ENCODE measurements around the gene SOCS1. TPM values are rescaled to one million over a fixed set of nuclear protein-coding genes. Genes with fewer than 3 reads are reported as not detected.
A peak's percentile ranks its signal among the peaks of the same experiment; 100 is the strongest.

The SOCS1 gene
- total and polyA plus RNA-seq, 2 of the 8 experiments (the other 6 are each of a cell fraction or from before 2014, with no cell fraction given) = 21.0 to 48.9 TPM

DNA sequence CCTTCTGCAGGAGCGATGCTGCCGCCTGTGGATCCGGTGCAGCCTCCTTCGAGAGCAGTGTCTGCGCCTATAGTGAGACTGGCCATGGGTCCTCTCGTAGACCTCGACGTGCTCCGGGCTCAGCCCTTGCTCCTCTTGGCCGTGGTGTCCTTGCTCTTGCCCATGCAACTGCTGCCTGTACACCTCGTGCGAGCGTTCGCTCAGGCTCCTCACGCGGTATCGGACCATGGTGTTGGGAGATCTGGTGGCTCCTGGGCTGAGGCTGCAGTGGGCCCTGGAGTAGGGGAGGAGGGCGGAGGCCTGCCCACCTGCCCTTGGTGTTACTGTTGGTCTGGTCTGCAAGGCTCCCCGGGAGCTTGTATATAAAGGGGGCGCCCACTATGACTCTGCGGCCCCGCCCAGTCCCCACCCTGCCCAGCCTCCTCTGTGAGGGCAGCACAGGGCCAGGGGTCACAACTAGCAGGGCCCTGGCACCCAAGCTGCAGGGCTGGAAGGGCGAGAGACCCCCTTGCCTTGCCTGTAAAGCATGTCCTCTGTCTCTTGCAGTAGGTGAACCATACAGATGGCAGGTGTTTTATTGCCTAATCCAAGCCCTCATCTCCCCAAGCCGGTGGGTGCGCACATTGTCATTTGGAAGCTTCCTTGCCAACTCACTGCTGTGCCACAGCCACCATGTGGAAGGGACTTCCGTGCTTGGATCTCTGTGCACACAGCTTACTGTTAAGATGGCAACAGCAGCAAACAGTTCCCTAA is 20.3 kb upstream of the SOCS1 start, which contains the start of gene PRM2:
PRM2 (minus strand) TSS at position 338 of the 753 bp plus-strand sequence; CDS start at position 228, 110 bp downstream.
- Histone ChIP-seq H3K9me3 (ENCODE audit: insufficient read depth in 2 of 2, low read depth in 1 of 2, low read length in 1 of 2) (no peaks in the 10 kb centered on the region), H3K18ac (ENCODE audit: extremely low read depth, low read length) (peak within 1 kb of the TSS; percentile 60; the same call in 1 of the 2 replicates), H3K36me3 (ENCODE audit: control insufficient read depth in 2 of 4, insufficient read depth in 4 of 4, low read length in 3 of 4) (no peaks in the 10 kb centered on the region), H3K23ac (ENCODE audit: insufficient read length) (no peak within 1 kb of the TSS), H2BK120ac (replicated peaks; ENCODE audit: low read depth, low read length) (no peak within 1 kb of the TSS), H3K79me2 (ENCODE audit: control insufficient read depth in 1 of 2, insufficient read depth in 2 of 2, low read length in 2 of 2) (no peaks in the 10 kb centered on the region), H3K23me2 (ENCODE audit: low read depth, low read length) (no peaks in the 10 kb centered on the region), H2BK5ac (ENCODE audit: low read depth, low read length) (no peak within 1 kb of the TSS; the same call in 1 of the 2 replicates), H4K91ac (replicated peaks; ENCODE audit: insufficient read length, low read length) (peak within 1 kb of the TSS; percentile 35), H3K4me2 (ENCODE audit: insufficient read depth in 1 of 2, low read depth in 2 of 2, low read length in 2 of 2) (no peak within 1 kb of the TSS), H4K20me1 (replicated peaks in 1 of 2; ENCODE audit: control insufficient read depth in 1 of 2, insufficient read depth in 2 of 2, low read length in 2 of 2) (no peaks in the 10 kb centered on the region), H4K5ac (ENCODE audit: insufficient read length, low read depth, low read length) (no peak within 1 kb of the TSS), H3K14ac (ENCODE audit: insufficient read length) (no peak within 1 kb of the TSS), H3K27me3 (replicated peaks in 1 of 4; ENCODE audit: control insufficient read depth in 3 of 4, extremely low read depth in 1 of 4, insufficient read depth in 3 of 4, low read length in 3 of 4) (no peaks in the 10 kb centered on the region), H2BK12ac (ENCODE audit: low read depth, low read length) (peak within 1 kb of the TSS; percentile 88; the same call in 1 of the 2 replicates), H2BK20ac (ENCODE audit: low read length) (peak within 1 kb of the TSS; percentile 23; the same call in 1 of the 2 replicates), H4K8ac (ENCODE audit: extremely low read depth, insufficient read depth, low read length) (peak within 1 kb of the TSS; percentile 42; the same call in 1 of the 2 replicates), H3K4ac (replicated peaks; ENCODE audit: insufficient read length, low read depth, low read length) (no peak within 1 kb of the TSS), H2AK5ac (ENCODE audit: low read depth, low read length) (peak within 1 kb of the TSS; percentile 33; the same call in 1 of the 2 replicates), H3K4me3 (ENCODE audit: extremely low read depth in 1 of 4, insufficient read depth in 2 of 4, low read depth in 3 of 4, low read length in 4 of 4) (no peak within 1 kb of the TSS), H3K79me1 (ENCODE audit: low read depth, low read length) (no peaks in the 10 kb centered on the region), H2BK15ac (ENCODE audit: low read length) (no peak within 1 kb of the TSS), H3K9ac (replicated peaks in 1 of 4; ENCODE audit: extremely low read depth in 1 of 4, low read depth in 3 of 4, low read length in 3 of 4) (no peak within 1 kb of the TSS; a peak in 1 of 7 replicates), H2AFZ (ENCODE audit: low read length) (0 out of 2 replicates have a peak within 1 kb of the TSS, but pooled peaks have one; percentile 21), H3K4me1 (replicated peaks in 1 of 4; ENCODE audit: control insufficient read depth in 3 of 4, insufficient read depth in 4 of 4, low read length in 3 of 4) (peaks cover 0 to 5% (median 2%) of the 10 kb centered on the region in 4 experiments; a peak in 2 of 7 replicates), H3K27ac (ENCODE audit: low read depth, low read length) (no peak within 1 kb of the TSS), H3K56ac (replicated peaks; ENCODE audit: insufficient read length, low read depth, low read length) (no peak within 1 kb of the TSS)
- no peak for FAIRE-seq
- ChIA-PET CTCF (ENCODE audit: partially characterized antibody) (interaction anchor here (0.6 to 1.9 kb wide), 5 partner anchors 9 to 76 kb away, joined by 3 to 8 read pairs (median 5); partner anchors contain the start of gene SOCS1), POLR2A (ENCODE audit: partially characterized antibody) (interaction anchor here (0.6 to 1.1 kb wide), 4 partner anchors 10 to 64 kb away, joined by 3 to 4 read pairs (median 3); partner anchors contain the start of gene SOCS1)
- no peak for DNase-seq (ENCODE audit: low read depth in 1 of 2, low spot score in 2 of 2)
- WGBS, 2 experiments (ENCODE audit: extremely low coverage in 1 of 2, insufficient coverage in 1 of 2, insufficient read length in 1 of 2, insufficient replicate concordance in 2 of 2, low coverage in 1 of 2, low lambda C conversion rate in 2 of 2, missing lambda C conversion rate in 1 of 2) = 92% methylated on average over 17 of the region's 26 CpGs; no CpG with 5 or more reads in 1 of the 2 experiments
- TF ChIP-seq JUN (IDR thresholded peaks at IDR 0.05; ENCODE audit: low read depth, low read length) = no peak
- no peak for TF ChIP-seq BRCA1 (IDR thresholded peaks at IDR 0.05; ENCODE audit: low read depth, low read length)
- TF ChIP-seq ASH2L (IDR thresholded peaks at IDR 0.05; ENCODE audit: low read length) = no peak
- TF ChIP-seq FOSL1 (IDR thresholded peaks at IDR 0.05; ENCODE audit: insufficient read depth, low read depth, low read length) = no peak
- TF ChIP-seq HDAC2 (IDR thresholded peaks at IDR 0.05; ENCODE audit: borderline replicate concordance in 1 of 2, low read depth in 2 of 2, low read length in 2 of 2) = no peak
- no peak for TF ChIP-seq POU5F1 (IDR thresholded peaks at IDR 0.05; ENCODE audit: low read depth, low read length)
- TF ChIP-seq SP4 (IDR thresholded peaks at IDR 0.05; ENCODE audit: low read length) = no peak
- TF ChIP-seq NANOG (IDR thresholded peaks at IDR 0.05; ENCODE audit: insufficient read depth, low read depth, low read length, poor library complexity, severe bottlenecking) = no peak
- no peak for TF ChIP-seq SRF (IDR thresholded peaks at IDR 0.05; ENCODE audit: low read depth, low read length)
- no peak for TF ChIP-seq SP1 (IDR thresholded peaks at IDR 0.05; ENCODE audit: low read depth, low read length)
- no peak for TF ChIP-seq PHF8 (conservative IDR thresholded peaks at IDR 0.05; ENCODE audit: low read depth, low read length)
- no peak for TF ChIP-seq RBBP5 (IDR thresholded peaks at IDR 0.05; ENCODE audit: borderline replicate concordance, low read depth, low read length)

All from H1 (cell line).